ENCODE measurements around the gene PHYKPL. TPM values are rescaled to one million over a fixed set of nuclear protein-coding genes. Genes with fewer than 3 reads are reported as not detected.

The PHYKPL gene
- polyA plus RNA-seq, 1 experiment, result 33.4 TPM

- CTCF ChIA-PET, result no interaction called here
- Histone ChIP-seq H3K9me3 (ENCODE audit: control insufficient read depth, insufficient read depth, low read length) (peaks cover 9% of the 10 kb centered on the region), H3K27ac (ENCODE audit: low read depth, low read length) (no peak overlapping the region), H3K27me3 (ENCODE audit: control insufficient read depth, insufficient read depth, low read length) (peaks cover 24% of the 10 kb centered on the region), H3K4me3 (ENCODE audit: low read depth, low read length) (no peak overlapping the region)
- POLR2A ChIA-PET, result no interaction called here
- TF ChIP-seq CTCF (IDR thresholded peaks at IDR 0.05; ENCODE audit: low read depth, low read length), result no peak
- DNase-seq (ENCODE audit: low read depth, low spot score), result no peak
Observed at GRCh38 chr5:178191661-178192060, 40.9 kb downstream of the PHYKPL start.

GRCh38 chr5:178189433-178189832 is 43.2 kb downstream of the PHYKPL start:
- no peak for DNase-seq (ENCODE audit: low read depth, low spot score)
- no peak for TF ChIP-seq CTCF (IDR thresholded peaks at IDR 0.05; ENCODE audit: low read depth, low read length)
- Histone ChIP-seq H3K27ac (ENCODE audit: low read depth, low read length) (no peak overlapping the region), H3K27me3 (ENCODE audit: control insufficient read depth, insufficient read depth, low read length) (peaks cover 15% of the 10 kb centered on the region), H3K4me3 (ENCODE audit: low read depth, low read length) (no peak overlapping the region), H3K9me3 (ENCODE audit: control insufficient read depth, insufficient read depth, low read length) (peaks cover 9% of the 10 kb centered on the region)
- POLR2A ChIA-PET, result interaction anchor here (0.6 to 1.0 kb wide), 2 partner anchors 15 to 822 kb away, joined by 3 to 5 read pairs; partner anchors contain the start of gene HNRNPAB
- CTCF ChIA-PET, result interaction anchor here (0.6 kb wide), 2 partner anchors 116 to 983 kb away, joined by 3 to 7 read pairs; no protein-coding TSS in a partner anchor

- CTCF ChIA-PET, result interaction anchor here (1.0 kb wide), 2 partner anchors 9 to 111 kb away, joined by 3 read pairs; no protein-coding TSS in a partner anchor
- Histone ChIP-seq H3K9me3 (ENCODE audit: control insufficient read depth, insufficient read depth, low read length) (no peaks in the 10 kb centered on the region), H3K4me3 (ENCODE audit: low read depth, low read length) (no peak within 1 kb of the TSS), H3K27me3 (ENCODE audit: control insufficient read depth, insufficient read depth, low read length) (no peaks in the 10 kb centered on the region), H3K27ac (ENCODE audit: low read depth, low read length) (no peak within 1 kb of the TSS)
- POLR2A ChIA-PET, result interaction anchor here (0.8 to 1.2 kb wide), 2 partner anchors 17 to 109 kb away, joined by 3 to 9 read pairs; partner anchors contain the start of gene HNRNPAB
- no peak for DNase-seq (ENCODE audit: low read depth, low spot score)
- TF ChIP-seq CTCF (IDR thresholded peaks at IDR 0.05; ENCODE audit: low read depth, low read length), result no peak
Observed at GRCh38 chr5:178187014-178187413, 45.6 kb downstream of the PHYKPL start, which contains the start of gene GMCL2. TSS of gene GMCL2 (minus strand) at chr5:178187371. CDS start at chr5:178187299, 72 bp downstream.

- Histone ChIP-seq H3K9me3 (ENCODE audit: control insufficient read depth, insufficient read depth, low read length) (no peaks in the 10 kb centered on the region), H3K27ac (ENCODE audit: low read depth, low read length) (no peak overlapping the region), H3K4me3 (ENCODE audit: low read depth, low read length) (no peak overlapping the region), H3K27me3 (ENCODE audit: control insufficient read depth, insufficient read depth, low read length) (no peaks in the 10 kb centered on the region)
- no peak for TF ChIP-seq CTCF (IDR thresholded peaks at IDR 0.05; ENCODE audit: low read depth, low read length)
- peak; percentile 26 for DNase-seq (ENCODE audit: low read depth, low spot score)
- ChIA-PET CTCF (interaction anchor here (1.0 kb wide), 2 partner anchors 9 to 111 kb away, joined by 3 read pairs; no protein-coding TSS in a partner anchor), POLR2A (interaction anchor here (0.8 to 1.2 kb wide), 2 partner anchors 18 to 109 kb away, joined by 3 to 9 read pairs; partner anchors contain the start of gene HNRNPAB)
Observed at GRCh38 chr5:178186427-178186826, 46.2 kb downstream of the PHYKPL start.

GRCh38 chr5:178182158-178182876 is 50.3 kb downstream of the PHYKPL start:
- no peak for TF ChIP-seq CTCF (IDR thresholded peaks at IDR 0.05; ENCODE audit: low read depth, low read length)

More at GRCh38 chr5:178182158-178182876, 50.3 kb downstream of the PHYKPL start:
- POLR2A ChIA-PET, result no interaction called here
- no peak overlapping the region for H3K4me3 ChIP-seq (ENCODE audit: low read depth, low read length)
- H3K27ac ChIP-seq (ENCODE audit: low read depth, low read length), result no peak overlapping the region
- no peak for DNase-seq (ENCODE audit: low read depth, low spot score)
- CTCF ChIA-PET, result no interaction called here
- no peaks in the 10 kb centered on the region for H3K27me3 ChIP-seq (ENCODE audit: control insufficient read depth, insufficient read depth, low read length)
- H3K9me3 ChIP-seq (ENCODE audit: control insufficient read depth, insufficient read depth, low read length), result no peaks in the 10 kb centered on the region; the same call in 1 of the 2 replicates
